ENCODE results near the gene VPS37B. TPM values are rescaled to one million over a fixed set of nuclear protein-coding genes. Genes with fewer than 3 reads are reported as not detected.

VPS37B gene
- total RNA-seq, 2 donors from 2014 or later: 64.8 to 73.5 TPM

DNA sequence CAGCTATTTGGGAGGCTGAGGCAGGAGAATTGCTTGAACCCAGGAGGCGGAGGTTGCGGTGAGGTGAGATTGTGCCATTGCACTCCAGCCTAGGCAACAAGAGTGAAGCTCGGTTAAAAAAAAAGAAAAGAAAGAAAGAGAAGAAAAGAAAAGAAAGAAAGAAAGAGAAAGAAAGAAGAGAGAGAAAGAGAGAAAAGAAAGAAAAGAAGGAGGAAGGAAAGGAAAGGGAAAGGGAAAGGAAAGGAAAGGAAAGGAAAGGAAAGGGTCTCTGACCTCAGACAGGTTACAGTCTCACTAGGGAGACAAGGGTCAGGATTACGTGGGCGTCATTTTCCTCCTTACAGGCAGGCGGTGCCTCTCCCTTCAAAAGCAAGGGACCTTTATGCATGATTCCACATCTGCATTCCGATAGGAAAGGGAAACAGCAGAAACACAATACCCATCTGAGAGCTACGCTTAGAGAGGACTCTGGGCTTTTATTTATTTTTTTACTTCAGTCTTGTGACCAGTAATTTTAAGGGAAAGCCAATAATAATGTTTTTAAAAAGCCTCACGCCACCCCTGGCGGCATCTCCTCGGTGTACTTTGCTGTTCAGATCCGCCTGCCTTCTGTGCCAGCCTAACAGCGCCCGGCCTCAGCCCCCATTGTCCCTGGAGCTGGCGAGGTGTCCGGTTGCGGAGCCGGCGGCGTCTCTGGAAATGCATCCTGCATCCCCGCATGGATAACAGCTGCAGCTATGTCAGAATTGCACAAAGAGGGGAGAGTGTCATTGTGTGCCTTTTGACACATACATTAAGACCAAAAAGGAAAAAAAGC is 61.6 kb downstream of the VPS37B start:
- intact Hi-C loops (cut with DNase I): no loop called here
- TF ChIP-seq, protein P1, sequence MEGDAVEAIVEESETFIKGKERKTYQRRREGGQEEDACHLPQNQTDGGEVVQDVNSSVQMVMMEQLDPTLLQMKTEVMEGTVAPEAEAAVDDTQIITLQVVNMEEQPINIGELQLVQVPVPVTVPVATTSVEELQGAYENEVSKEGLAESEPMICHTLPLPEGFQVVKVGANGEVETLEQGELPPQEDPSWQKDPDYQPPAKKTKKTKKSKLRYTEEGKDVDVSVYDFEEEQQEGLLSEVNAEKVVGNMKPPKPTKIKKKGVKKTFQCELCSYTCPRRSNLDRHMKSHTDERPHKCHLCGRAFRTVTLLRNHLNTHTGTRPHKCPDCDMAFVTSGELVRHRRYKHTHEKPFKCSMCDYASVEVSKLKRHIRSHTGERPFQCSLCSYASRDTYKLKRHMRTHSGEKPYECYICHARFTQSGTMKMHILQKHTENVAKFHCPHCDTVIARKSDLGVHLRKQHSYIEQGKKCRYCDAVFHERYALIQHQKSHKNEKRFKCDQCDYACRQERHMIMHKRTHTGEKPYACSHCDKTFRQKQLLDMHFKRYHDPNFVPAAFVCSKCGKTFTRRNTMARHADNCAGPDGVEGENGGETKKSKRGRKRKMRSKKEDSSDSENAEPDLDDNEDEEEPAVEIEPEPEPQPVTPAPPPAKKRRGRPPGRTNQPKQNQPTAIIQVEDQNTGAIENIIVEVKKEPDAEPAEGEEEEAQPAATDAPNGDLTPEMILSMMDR (IDR thresholded peaks at IDR 0.05): no peak
- H3K27ac ChIP-seq: peak overlapping the region; percentile 74
- H3K4me3 ChIP-seq: peak overlapping the region; percentile 45
- H3K4me1 ChIP-seq: peaks cover 7% of the 10 kb centered on the region
- no peaks in the 10 kb centered on the region for H3K9me3 ChIP-seq
- no peaks in the 10 kb centered on the region for H3K36me3 ChIP-seq
- no peaks in the 10 kb centered on the region for H3K27me3 ChIP-seq
- peak; percentile 70 for DNase-seq
- peak overlapping the region; percentile 27 to 84 for H3K9ac ChIP-seq (ENCODE audit: low read depth in 2 of 2, low read length in 2 of 2)

- DNase-seq: peak; percentile 56
- Histone ChIP-seq H3K9ac (ENCODE audit: low read depth in 2 of 2, low read length in 2 of 2) (no peak overlapping the region), H3K27ac (no peak overlapping the region), H3K27me3 (no peaks in the 10 kb centered on the region), H3K9me3 (no peaks in the 10 kb centered on the region), H3K36me3 (no peaks in the 10 kb centered on the region), H3K4me3 (no peak overlapping the region), H3K4me1 (peaks cover 4% of the 10 kb centered on the region)
- intact Hi-C loops (cut with DNase I): no loop called here
- TF ChIP-seq, protein P1 (IDR thresholded peaks at IDR 0.05): no peak
Observed at GRCh38 chr12:122830517-122831214, 65.3 kb downstream of the VPS37B start.

GRCh38 chr12:122827258-122827657 is 68.7 kb downstream of the VPS37B start:
- no peaks in the 10 kb centered on the region for H3K27me3 ChIP-seq
- no peak for DNase-seq
- H3K4me3 ChIP-seq: no peak overlapping the region
- H3K36me3 ChIP-seq: no peaks in the 10 kb centered on the region
- no peaks in the 10 kb centered on the region for H3K9me3 ChIP-seq
- no peaks in the 10 kb centered on the region for H3K4me1 ChIP-seq
- no peak overlapping the region for H3K27ac ChIP-seq
- TF ChIP-seq, protein P1 (IDR thresholded peaks at IDR 0.05): no peak
- H3K9ac ChIP-seq (ENCODE audit: low read depth in 2 of 2, low read length in 2 of 2): peak overlapping the region in 1 of 2 donors; percentile 26
- intact Hi-C loops (cut with DNase I): no loop called here

DNA sequence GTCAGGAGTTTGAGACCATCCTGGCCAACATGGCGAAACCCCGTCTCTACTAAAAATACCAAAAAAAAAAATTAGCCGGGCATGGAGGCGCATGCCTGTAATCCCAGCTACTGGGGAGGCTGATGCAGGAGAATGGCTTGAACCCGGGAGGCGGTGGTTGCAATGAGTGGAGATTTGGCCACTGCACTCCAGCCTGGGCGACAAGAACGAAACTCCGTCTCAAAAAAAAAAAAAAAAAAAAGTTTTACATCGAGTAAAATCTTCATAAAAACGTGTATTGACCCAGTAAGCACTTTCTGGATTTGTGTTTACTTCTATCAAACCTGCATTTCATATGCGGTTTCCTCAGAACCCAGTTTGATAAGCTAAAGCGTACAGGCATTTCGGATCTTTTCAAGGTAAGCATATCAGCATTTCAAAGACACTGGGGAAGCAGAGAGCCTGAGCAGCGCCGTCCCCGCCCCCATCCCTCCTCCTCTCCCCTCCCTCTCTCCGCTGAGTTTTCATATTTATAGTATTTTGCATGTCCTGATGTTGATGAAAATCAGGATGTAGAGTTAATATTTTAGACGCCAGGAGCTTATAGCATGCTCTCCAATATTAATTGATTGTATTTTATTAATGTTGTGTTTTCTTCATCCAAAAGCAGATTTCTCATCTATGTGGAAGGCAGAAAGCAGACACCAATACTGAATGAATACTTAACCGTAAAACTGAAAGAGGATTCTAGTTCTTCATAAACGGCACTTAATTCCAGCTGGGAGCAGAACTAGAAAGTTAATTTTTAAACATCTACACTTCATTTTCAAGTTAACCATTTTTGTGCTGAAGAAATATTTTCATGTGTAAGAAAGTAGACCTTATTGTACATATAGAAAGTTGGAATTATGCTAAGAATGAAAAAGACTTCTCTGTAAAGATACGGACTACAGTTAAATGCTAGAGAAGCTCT is 69.9 kb downstream of the VPS37B start:
- H3K9ac ChIP-seq (ENCODE audit: low read depth in 2 of 2, low read length in 2 of 2): peak overlapping the region in 1 of 2 donors; percentile 34
- no peaks in the 10 kb centered on the region for H3K36me3 ChIP-seq
- H3K27me3 ChIP-seq: no peaks in the 10 kb centered on the region
- no peaks in the 10 kb centered on the region for H3K4me1 ChIP-seq
- H3K27ac ChIP-seq: peak overlapping the region; percentile 4
- intact Hi-C loops (cut with DNase I): no loop called here
- H3K9me3 ChIP-seq: no peaks in the 10 kb centered on the region
- peak overlapping the region; percentile 27 for H3K4me3 ChIP-seq
- no peak for DNase-seq
- TF ChIP-seq, protein P1 (IDR thresholded peaks at IDR 0.05): no peak

DNA sequence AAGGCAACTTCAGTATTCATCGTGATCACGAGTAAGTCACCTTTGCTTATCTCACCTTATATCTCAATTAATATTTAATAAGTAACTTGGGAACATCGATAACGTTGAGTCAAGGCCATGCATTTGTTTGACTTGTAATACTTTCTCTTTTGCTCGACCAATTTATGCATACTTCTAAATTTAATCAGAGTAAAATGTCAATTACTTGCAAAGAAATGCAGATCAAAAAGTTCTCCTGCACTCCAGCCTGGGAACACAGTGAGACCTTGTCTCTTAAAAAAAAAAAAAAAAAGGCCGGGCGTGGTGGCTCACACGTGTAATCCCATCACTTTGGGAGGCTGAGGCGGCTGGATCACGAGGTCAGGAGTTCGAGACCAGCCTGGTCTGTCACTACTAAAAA is 72.5 kb downstream of the VPS37B start:
- H3K9me3 ChIP-seq: no peaks in the 10 kb centered on the region
- TF ChIP-seq, protein P1 (IDR thresholded peaks at IDR 0.05): no peak
- H3K4me1 ChIP-seq: no peaks in the 10 kb centered on the region
- H3K27me3 ChIP-seq: no peaks in the 10 kb centered on the region
- H3K4me3 ChIP-seq: no peak overlapping the region
- no peak overlapping the region for H3K9ac ChIP-seq (ENCODE audit: low read depth in 2 of 2, low read length in 2 of 2)
- H3K27ac ChIP-seq: no peak overlapping the region
- intact Hi-C loops (cut with DNase I): no loop called here
- H3K36me3 ChIP-seq: no peaks in the 10 kb centered on the region
- no peak for DNase-seq

All from colonic mucosa (tissue), 4 donors.